ENCODE data around the gene FGD6. TPM values are rescaled to one million over a fixed set of nuclear protein-coding genes. Genes with fewer than 3 reads are reported as not detected.

Gene FGD6
- polyA plus RNA-seq, 1 experiment = 2.1 TPM

- CTCF ChIA-PET = interaction anchor here (1.3 kb wide), 1 partner anchor 14 kb away, joined by 4 read pairs; the partner anchor contains the start of genes FGD6 and VEZT
- DNase-seq (ENCODE audit: low read depth) = no peak
- no peaks in the 10 kb centered on the region; the same call in 1 of the 2 replicates for H3K36me3 ChIP-seq (ENCODE audit: control insufficient read depth, insufficient read depth, low read length)
- POLR2A ChIA-PET = interaction anchor here (0.7 kb wide), 1 partner anchor 1059 kb away, joined by 3 read pairs; no protein-coding TSS in a partner anchor
- H3K27me3 ChIP-seq (ENCODE audit: control insufficient read depth, insufficient read depth, low read length) = no peaks in the 10 kb centered on the region
- H3K4me3 ChIP-seq (ENCODE audit: low read depth, low read length) = no peak overlapping the region
- TF ChIP-seq CTCF (IDR thresholded peaks at IDR 0.05; ENCODE audit: insufficient read depth, low read depth, low read length) = no peak
Measured at GRCh38 chr12:95231190-95231589, 13.9 kb upstream of the FGD6 start.

GRCh38 chr12:95230313-95230712 lies 13.0 kb upstream of the FGD6 start:
- H3K36me3 ChIP-seq (ENCODE audit: control insufficient read depth, insufficient read depth, low read length) = peaks cover 1% of the 10 kb centered on the region
- H3K27me3 ChIP-seq (ENCODE audit: control insufficient read depth, insufficient read depth, low read length) = no peaks in the 10 kb centered on the region
- TF ChIP-seq CTCF (IDR thresholded peaks at IDR 0.05; ENCODE audit: insufficient read depth, low read depth, low read length) = no peak
- CTCF ChIA-PET = interaction anchor here (1.1 to 1.3 kb wide), 2 partner anchors 10 to 13 kb away, joined by 3 to 4 read pairs; partner anchors contain the start of genes FGD6 and VEZT
- no peak overlapping the region for H3K4me3 ChIP-seq (ENCODE audit: low read depth, low read length)
- no peak for DNase-seq (ENCODE audit: low read depth)
- POLR2A ChIA-PET = interaction anchor here (0.6 kb wide), 1 partner anchor 1848 kb away, joined by 5 read pairs; no protein-coding TSS in a partner anchor

- peaks cover 1% of the 10 kb centered on the region for H3K36me3 ChIP-seq (ENCODE audit: control insufficient read depth, insufficient read depth, low read length)
- ChIA-PET POLR2A (interaction anchor here (0.6 kb wide), 1 partner anchor 1847 kb away, joined by 5 read pairs; no protein-coding TSS in a partner anchor), CTCF (interaction anchor here (0.6 to 1.3 kb wide), 4 partner anchors 8 to 61 kb away, joined by 3 to 4 read pairs (median 4); partner anchors contain the start of genes FGD6 and VEZT)
- no peak for TF ChIP-seq CTCF (IDR thresholded peaks at IDR 0.05; ENCODE audit: insufficient read depth, low read depth, low read length)
- H3K4me3 ChIP-seq (ENCODE audit: low read depth, low read length) = no peak overlapping the region
- no peaks in the 10 kb centered on the region for H3K27me3 ChIP-seq (ENCODE audit: control insufficient read depth, insufficient read depth, low read length)
- DNase-seq (ENCODE audit: low read depth) = no peak
Measured at GRCh38 chr12:95229636-95230035, 12.4 kb upstream of the FGD6 start.

- ChIA-PET CTCF (interaction anchor here (0.6 to 1.0 kb wide), 2 partner anchors 9 to 56 kb away, joined by 3 read pairs; no protein-coding TSS in a partner anchor), POLR2A (interaction anchor here (0.7 kb wide), 1 partner anchor 27 kb away, joined by 4 read pairs; no protein-coding TSS in a partner anchor)
- H3K27me3 ChIP-seq (ENCODE audit: control insufficient read depth, insufficient read depth, low read length) = no peaks in the 10 kb centered on the region
Measured at GRCh38 chr12:95228617-95229016, 11.3 kb upstream of the FGD6 start.

More at GRCh38 chr12:95228617-95229016, 11.3 kb upstream of the FGD6 start:
- no peak for TF ChIP-seq CTCF (IDR thresholded peaks at IDR 0.05; ENCODE audit: insufficient read depth, low read depth, low read length)
- Histone ChIP-seq H3K36me3 (ENCODE audit: control insufficient read depth, insufficient read depth, low read length) (peaks cover 1% of the 10 kb centered on the region), H3K4me3 (ENCODE audit: low read depth, low read length) (no peak overlapping the region)
- DNase-seq (ENCODE audit: low read depth) = no peak
